ENCODE data around the gene PIP4K2C. TPM values are rescaled to one million over a fixed set of nuclear protein-coding genes. Genes with fewer than 3 reads are reported as not detected.

PIP4K2C gene
- total and polyA plus RNA-seq, 4 donors = 13.7 to 42.2 (median 20.8) TPM

DNA sequence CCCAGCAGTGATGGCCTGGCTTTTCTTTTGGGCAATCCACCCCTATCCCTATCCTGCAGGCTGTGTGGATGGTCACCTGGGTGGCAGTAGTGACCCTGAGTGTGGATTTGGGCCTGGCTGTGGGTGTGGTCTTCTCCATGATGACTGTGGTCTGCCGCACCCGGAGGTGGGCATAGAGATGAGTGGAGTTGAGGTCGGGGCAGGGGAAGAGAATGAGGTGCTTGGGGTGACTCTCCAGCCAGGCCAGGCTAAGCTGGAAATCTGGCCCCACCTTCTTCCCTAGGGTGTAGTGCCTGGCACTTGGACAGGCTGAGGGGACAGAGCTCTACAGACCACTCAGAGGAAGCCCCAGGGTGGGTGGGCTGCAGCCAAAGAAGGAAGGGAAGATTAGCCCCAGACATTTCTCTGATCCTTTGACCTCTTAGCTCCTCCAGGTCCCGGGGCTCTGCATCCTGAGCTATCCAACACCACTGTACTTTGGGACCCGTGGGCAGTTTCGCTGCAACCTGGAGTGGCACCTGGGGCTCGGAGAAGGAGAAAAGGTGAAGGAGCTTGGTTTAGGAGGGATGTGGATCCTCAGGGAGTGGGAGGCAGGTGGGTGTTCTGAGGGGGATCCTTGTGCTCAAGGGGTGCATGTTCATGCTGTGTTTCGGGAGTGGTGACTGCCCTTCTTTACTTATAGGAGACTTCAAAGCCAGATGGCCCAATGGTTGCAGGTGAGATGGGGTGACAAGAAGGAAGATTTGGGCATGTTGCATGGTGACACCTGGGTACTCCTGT is 33.6 kb downstream of the PIP4K2C start:
- Histone ChIP-seq H3K9ac (ENCODE audit: insufficient read depth in 1 of 2, low read length in 2 of 2) (no peak overlapping the region), H3K27ac (ENCODE audit: low read depth in 1 of 2, low read length in 1 of 2) (no peak overlapping the region), H3K27me3 (ENCODE audit: control insufficient read depth in 3 of 3, insufficient read depth in 3 of 3, low read length in 2 of 3) (peaks cover 2 to 93% (median 62%) of the 10 kb centered on the region in 3 donors), H3K4me1 (ENCODE audit: control insufficient read depth in 5 of 5, insufficient read depth in 5 of 5, low read length in 5 of 5) (peaks cover 0 to 24% (median 6%) of the 10 kb centered on the region in 5 donors), H3K9me3 (ENCODE audit: control insufficient read depth in 4 of 4, insufficient read depth in 3 of 4, low read length in 3 of 4) (peaks cover 0 to 2% (median 0%) of the 10 kb centered on the region in 4 donors), H3K36me3 (ENCODE audit: control insufficient read depth in 4 of 4, insufficient read depth in 4 of 4, low read length in 4 of 4) (no peaks in the 10 kb centered on the region), H3K4me3 (no peak overlapping the region)
- ATAC-seq (ENCODE audit: insufficient read depth, low FRiP score) (no peak), DNase-seq (peak in 1 of 3 donors; percentile 8)
- 84 to 93% methylated on average over 8 of the region's 8 CpGs for WGBS, 2 donors
- TF ChIP-seq CTCF (IDR thresholded peaks at IDR 0.05; ENCODE audit: control extremely low read depth, extremely low read depth) = no peak

DNA sequence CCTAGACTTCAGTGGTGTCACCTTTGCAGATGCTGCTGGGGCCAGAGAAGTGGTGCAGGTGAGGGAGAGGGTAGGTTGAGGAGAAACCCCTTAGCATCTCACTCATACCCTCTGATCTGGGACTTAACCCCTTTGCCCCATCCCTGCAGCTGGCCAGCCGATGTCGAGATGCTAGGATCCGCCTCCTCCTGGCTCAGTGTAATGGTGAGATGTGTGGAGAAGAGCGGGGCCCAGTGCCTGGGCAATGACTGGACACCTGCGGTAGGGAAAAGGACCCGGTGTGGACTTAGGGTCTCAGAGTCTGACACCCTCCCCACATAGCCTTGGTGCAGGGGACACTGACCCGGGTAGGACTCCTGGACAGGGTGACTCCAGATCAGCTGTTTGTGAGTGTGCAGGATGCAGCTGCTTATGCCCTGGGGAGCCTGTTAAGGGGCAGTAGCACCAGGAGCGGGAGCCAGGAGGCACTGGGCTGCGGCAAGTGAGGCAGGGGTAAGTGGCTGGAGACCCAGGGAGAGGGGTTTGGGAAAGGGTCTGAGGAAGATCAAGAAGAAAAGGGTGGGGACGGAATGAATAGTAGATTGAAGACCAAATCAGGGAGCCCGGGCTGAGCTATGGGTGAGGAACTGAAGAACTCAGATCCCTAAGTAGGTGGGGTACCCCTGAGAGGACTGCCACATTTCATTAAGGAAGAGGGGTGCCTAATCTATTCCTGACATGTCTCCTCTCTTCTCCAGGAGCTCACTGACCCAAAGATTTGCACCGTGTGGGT is 34.5 kb downstream of the PIP4K2C start:
- ATAC-seq (ENCODE audit: insufficient read depth, low FRiP score) = no peak
- TF ChIP-seq CTCF (IDR thresholded peaks at IDR 0.05; ENCODE audit: control extremely low read depth, extremely low read depth) = no peak
- WGBS, 2 donors = 77 to 82% methylated on average over 12 of the region's 12 CpGs
- Histone ChIP-seq H3K9me3 (ENCODE audit: control insufficient read depth in 4 of 4, insufficient read depth in 3 of 4, low read length in 3 of 4) (peaks cover 0 to 2% (median 0%) of the 10 kb centered on the region in 4 donors), H3K4me1 (ENCODE audit: control insufficient read depth in 5 of 5, insufficient read depth in 5 of 5, low read length in 5 of 5) (peaks cover 0 to 24% (median 6%) of the 10 kb centered on the region in 5 donors), H3K27ac (ENCODE audit: low read depth in 1 of 2, low read length in 1 of 2) (no peak overlapping the region), H3K9ac (ENCODE audit: insufficient read depth in 1 of 2, low read length in 2 of 2) (no peak overlapping the region), H3K4me3 (no peak overlapping the region), H3K36me3 (ENCODE audit: control insufficient read depth in 4 of 4, insufficient read depth in 4 of 4, low read length in 4 of 4) (no peaks in the 10 kb centered on the region), H3K27me3 (ENCODE audit: control insufficient read depth in 3 of 3, insufficient read depth in 3 of 3, low read length in 2 of 3) (peaks cover 2 to 92% (median 59%) of the 10 kb centered on the region in 3 donors)
- DNase-seq = peak in 1 of 3 donors; percentile 14

GRCh38 chr12:57626111-57626920 is 35.3 kb downstream of the PIP4K2C start:
- H3K4me1 ChIP-seq (ENCODE audit: control insufficient read depth in 5 of 5, insufficient read depth in 5 of 5, low read length in 5 of 5) = peaks cover 0 to 18% (median 6%) of the 10 kb centered on the region in 5 donors
- no peaks in the 10 kb centered on the region for H3K36me3 ChIP-seq (ENCODE audit: control insufficient read depth in 4 of 4, insufficient read depth in 4 of 4, low read length in 4 of 4)
- peak in 1 of 3 donors; percentile 26 for DNase-seq
- WGBS, 2 donors = 43 to 49% methylated on average over 13 of the region's 13 CpGs
- ATAC-seq (ENCODE audit: insufficient read depth, low FRiP score) = no peak
- no peak for TF ChIP-seq CTCF (IDR thresholded peaks at IDR 0.05; ENCODE audit: control extremely low read depth, extremely low read depth)
- H3K27me3 ChIP-seq (ENCODE audit: control insufficient read depth in 3 of 3, insufficient read depth in 3 of 3, low read length in 2 of 3) = peaks cover 0 to 92% (median 59%) of the 10 kb centered on the region in 3 donors
- H3K4me3 ChIP-seq = no peak overlapping the region
- no peak overlapping the region for H3K27ac ChIP-seq (ENCODE audit: low read depth in 1 of 2, low read length in 1 of 2)
- peaks cover 0 to 2% (median 0%) of the 10 kb centered on the region in 4 donors for H3K9me3 ChIP-seq (ENCODE audit: control insufficient read depth in 4 of 4, insufficient read depth in 3 of 4, low read length in 3 of 4)
- H3K9ac ChIP-seq (ENCODE audit: insufficient read depth in 1 of 2, low read length in 2 of 2) = no peak overlapping the region

Data from lung (tissue), 12 donors.